Stimulated activated CD4-positive, alpha-beta T cell treated with anti-CD3 and anti-CD28 coated beads, Interleukin-2, amount 100 ng/mL, for 24 hours (primary cell): Measurements from ENCODE around the gene PXK.
"Not testable (repeated sequence)": the region's sequence is repeated elsewhere in the genome, so short reads cannot be mapped to it uniquely, and the experiment has no call there.

Experiments used
- DNase-seq, 2 donors: peaks; one replicate each; pipeline ENCODE4 v3.0.0-alpha.2; 2020

The PXK gene

DNA sequence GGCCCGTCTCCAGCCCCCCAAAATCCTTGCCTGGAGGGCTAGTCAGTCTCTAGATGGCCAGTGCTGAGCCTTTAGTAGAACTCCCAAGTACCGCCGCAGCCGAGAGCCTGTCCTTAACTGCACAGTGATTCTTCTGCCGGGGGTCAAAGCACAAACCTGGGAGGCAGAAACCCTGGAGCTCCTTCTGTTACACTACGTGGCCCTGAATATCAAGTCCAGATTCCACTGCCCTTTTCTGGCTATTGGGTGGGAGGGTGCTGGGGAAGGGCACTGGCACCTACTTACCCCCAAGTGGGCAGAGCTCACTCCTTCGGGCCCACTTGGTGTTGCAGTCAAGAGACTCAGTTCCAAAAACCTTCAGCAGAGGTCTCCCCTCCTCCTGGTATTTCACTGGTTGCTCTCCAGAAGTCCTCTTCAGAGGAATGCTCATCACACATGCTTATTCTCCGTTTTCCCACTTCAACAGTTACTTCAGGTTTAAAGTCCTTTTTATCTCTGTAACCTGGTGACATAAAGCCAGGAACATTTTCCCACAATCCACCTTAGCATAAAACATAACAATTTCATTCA lies 90.1 kb downstream of the PXK start:
- DNase-seq = no peak

- DNase-seq = no peak
Measured at GRCh38 chr3:58424613-58425012, 91.9 kb downstream of the PXK start.

DNA sequence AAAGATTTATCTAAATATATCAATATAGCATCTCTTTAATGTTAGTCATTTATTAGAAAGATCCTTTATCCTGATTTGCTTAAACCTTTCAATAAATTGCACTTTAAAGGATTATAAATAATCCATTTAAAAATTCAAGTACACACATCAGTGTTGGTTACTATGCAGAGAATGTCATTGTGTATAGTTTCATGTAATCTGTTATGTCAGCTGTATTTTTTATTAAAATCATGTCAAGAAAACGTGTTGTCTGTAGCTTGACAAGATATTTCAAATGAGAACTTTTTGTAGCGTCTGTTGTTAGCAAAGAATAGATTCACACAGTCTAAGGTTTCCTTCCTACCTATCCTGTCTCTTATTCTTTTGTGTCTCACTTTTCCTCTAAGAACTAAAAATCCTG lies 93.1 kb downstream of the PXK start:
- no peak for DNase-seq

GRCh38 chr3:58427661-58428361 lies 95.1 kb downstream of the PXK start:
- DNase-seq = no peak

- DNase-seq = no peak
Measured at GRCh38 chr3:58429657-58430056, 97.0 kb downstream of the PXK start.

- DNase-seq = no peak
Measured at GRCh38 chr3:58432905-58433304, 100.2 kb downstream of the PXK start.

GRCh38 chr3:58433400-58434167 lies 100.9 kb downstream of the PXK start, which contains the start of gene PDHB:
Gene PDHB (minus strand): TSS chr3:58433832. CDS start chr3:58433809, 23 bp downstream.
- DNase-seq = peak; percentile 90

- DNase-seq = no peak
Measured at GRCh38 chr3:58434168-58434504, 101.4 kb downstream of the PXK start.

DNA sequence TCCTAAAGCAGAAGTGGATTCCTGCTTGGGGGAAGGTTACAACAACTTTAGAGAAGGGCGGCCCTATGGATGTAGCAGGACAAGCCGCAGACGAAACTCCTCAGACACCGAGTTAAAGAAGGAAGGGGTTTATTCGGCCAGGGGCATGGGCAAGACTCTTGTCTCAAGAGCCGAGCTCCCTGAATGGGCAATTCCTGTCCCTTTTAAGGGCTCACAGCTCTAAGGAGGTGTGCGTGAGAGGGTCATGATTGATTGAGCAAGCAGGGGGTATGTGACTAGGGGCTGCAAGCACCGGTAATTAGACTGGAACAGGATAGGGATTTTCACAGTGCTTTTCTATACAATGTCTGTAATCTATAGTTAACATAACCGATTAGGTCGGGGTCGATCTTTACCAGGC lies 101.8 kb downstream of the PXK start:
- DNase-seq = no peak

DNA sequence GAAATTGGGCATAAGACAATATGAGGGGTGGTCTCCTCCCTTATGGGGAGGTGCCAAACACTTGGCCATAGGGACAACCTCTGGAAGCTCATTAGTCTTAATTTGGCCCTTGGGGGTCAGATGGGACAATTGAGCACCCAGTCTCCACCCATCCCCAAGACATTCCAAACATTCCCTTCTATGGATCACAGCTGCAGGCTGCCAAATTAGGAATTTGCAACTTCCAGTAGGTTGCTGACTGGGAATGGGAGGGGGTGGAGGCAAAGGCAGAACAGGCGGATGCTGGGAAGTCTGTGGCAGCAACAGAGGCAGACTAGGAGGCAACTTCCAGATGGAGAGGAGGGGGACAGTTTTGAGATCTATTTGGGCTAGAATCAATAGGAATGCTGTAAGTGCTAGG lies 102.3 kb downstream of the PXK start:
- no peak for DNase-seq

- DNase-seq = not testable (repeated sequence)
Measured at GRCh38 chr3:58437276-58437675, 104.6 kb downstream of the PXK start.

DNA sequence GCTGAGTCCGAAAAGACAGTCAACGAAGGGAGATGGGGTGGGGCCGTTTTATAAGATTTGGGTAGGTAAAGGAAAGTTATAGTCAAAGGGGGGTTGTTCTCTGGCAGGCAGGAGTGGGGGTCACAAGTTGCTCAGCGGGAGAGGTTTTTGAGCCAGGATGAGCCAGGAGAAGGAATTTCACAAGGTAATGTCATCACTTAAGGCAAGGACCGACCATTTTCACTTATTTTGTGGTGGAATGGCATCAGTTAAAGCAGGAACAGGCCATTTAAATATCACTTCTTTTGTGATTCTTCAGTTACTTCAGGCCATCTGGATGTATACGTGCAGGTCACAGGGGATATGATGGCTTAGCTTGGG lies 108.3 kb downstream of the PXK start:
- not testable (repeated sequence) for DNase-seq

DNA sequence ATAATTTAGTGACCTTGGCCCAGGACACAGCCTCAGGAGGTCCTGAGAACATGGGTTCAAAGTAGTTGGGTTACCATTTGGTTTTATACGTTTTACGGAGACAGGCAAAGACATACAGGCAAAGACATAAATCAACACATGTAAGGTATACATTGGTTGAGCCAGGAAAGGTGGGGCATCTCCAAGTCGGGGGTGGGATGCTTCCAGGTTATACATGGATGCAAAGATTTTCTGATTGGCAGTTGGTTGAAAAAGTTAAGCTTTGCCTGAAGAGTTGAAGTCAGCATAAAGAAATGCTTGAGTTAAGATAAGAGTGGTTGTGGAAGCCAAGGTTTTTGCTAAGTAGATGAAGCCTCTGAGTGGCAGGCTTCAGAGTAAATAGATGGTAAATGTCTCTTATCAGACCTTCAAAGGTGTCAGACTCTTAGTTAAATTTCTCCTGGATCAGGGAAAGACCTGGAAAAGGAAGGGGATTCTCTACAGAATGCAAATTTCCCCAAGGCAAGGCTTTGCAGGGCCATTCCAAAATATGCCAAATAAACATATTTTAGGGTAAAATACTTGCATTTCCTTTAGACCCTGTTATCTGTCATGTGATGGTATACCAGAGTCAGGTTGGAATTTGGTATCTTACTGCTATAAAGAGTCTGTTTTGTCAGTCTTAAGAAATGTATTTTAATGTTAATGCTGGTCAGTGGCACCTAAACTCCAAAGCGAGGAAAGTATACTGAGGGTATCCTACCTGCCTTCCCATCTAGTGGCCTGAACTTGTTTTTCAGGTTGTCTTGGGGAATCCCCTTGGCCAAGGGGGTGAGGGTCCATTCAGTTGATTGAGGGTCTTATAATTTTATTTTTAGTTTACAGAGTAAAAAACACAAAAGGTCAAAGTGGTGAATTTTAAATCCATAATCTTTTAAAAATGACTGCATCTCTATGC lies 109.1 kb downstream of the PXK start:
- no peak for DNase-seq

GRCh38 chr3:58452176-58452575 lies 119.5 kb downstream of the PXK start:
- no peak for DNase-seq

- DNase-seq = no peak
Measured at GRCh38 chr3:58459160-58459559, 126.5 kb downstream of the PXK start.

- no peak for DNase-seq
Measured at GRCh38 chr3:58462829-58463180, 130.1 kb downstream of the PXK start.

- DNase-seq = peak; percentile 78 to 81
Measured at GRCh38 chr3:58463181-58463941, 130.7 kb downstream of the PXK start.

DNA sequence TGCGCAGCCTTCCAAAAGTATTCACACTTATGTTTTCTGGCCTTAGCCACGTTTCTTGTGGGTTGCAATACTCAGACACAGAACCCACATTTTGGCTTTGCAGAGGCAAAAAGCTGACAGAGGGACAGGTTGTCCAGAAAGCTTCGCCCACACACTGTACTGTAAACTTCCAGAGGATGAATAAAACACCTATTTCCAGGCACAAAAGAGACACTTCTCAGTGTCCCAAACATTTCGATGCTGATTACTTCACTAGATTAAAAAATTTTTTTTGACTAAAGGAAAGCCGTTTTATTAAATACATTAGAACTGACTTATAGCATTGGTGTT lies 131.2 kb downstream of the PXK start:
- DNase-seq = no peak

- peak in 1 of 2 donors; percentile 11 for DNase-seq
Measured at GRCh38 chr3:58464866-58465265, 132.2 kb downstream of the PXK start.

DNA sequence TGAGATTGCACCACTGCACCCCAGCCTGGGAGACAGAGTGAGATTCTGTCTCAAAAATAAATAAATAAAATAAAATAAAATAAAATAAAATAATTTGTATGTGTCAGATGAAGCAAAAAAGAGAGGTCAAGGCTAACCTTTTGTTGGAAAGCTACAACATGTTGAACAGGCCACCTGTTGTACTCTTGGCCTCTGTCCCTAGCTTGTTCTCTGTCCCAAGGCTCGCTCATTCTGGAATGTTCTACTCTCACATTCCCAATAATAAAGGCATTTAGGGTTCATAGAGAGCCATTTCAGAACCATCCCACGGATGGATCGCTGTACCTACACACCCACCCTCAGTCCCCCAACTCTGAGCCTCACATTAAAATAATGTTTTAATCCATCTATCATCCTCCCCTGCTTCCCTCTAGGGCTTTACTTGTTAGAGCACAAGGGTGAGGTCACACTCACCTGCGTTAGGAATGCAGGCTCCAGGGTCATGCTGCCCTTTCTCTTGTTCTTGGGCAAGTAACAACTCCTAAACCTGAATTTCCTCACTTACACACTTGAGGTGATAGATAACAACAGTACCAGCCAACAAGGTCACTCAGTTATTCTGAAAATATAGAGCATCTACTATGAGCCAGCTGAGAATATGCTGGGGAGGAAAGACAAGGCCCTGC lies 134.3 kb downstream of the PXK start:
- DNase-seq = no peak

- DNase-seq = no peak
Measured at GRCh38 chr3:58469096-58469495, 136.4 kb downstream of the PXK start.
